T1000 (cell line): ENCODE results near the gene GALNT17.
"Not testable (repeated sequence)": the region's sequence is repeated elsewhere in the genome, so short reads cannot be mapped to it uniquely, and the experiment has no call there.

ENCODE experiments used
- DNase-seq: peaks from one replicate; lab custom pipeline; 2025; ENCODE audit warnings: mixed read lengths; lab: John Stamatoyannopoulos, UW

The GALNT17 gene

DNA sequence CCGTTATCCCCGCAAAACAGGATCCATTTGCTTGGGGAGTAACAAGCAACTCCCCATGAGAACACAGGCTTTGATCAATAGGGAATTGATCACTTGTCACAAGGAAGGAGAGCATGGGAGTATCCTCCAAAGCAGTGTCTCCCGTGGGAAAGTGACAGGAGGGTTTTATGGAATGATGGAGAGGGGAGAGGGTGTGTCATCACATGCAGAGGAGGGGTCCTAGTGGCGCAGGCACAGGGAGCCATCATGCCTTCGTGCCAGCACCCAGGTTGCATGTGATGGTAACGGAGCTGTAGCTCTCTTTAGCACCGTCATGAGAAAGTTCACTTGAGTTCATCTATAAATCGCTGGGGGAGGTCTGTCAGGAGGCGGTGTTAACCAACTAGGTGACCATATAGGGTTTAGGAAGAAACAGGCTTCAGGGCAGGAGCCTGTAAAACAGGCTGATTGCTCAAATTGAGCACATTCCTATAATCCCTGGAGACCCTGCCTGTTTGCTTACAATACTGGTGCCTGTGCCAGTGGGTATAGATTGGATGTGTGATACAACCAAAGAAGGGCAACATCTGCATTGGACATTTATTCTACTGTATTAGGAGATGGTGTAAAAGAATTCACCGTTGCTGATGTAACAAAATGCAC, 428.5 kb downstream of the GALNT17 start:
- no peak for DNase-seq

- no peak for DNase-seq
Observed at GRCh38 chr7:71563276-71563675, 431.3 kb downstream of the GALNT17 start.

DNA sequence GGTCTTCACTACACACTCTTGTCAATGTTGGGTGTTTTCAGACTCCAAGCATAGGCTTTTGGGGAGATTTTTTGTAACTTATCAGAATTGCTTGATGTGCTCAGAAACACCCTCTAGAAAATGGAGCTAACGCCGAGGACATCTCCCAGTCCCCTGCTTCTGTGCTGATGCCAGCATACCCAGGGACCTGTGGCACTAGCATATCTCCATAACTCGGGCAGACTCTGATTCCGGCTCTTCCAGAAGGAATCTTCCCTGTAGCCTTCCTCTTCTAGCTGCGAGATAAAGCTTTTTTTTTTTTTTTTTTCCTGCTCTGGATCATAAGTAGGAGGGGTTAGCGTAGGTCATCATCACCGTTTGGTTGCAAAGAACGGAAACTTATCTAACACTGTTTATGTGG, 434.4 kb downstream of the GALNT17 start:
- DNase-seq, result no peak

- DNase-seq, result no peak
Observed at GRCh38 chr7:71566991-71567390, 435.0 kb downstream of the GALNT17 start.

DNA sequence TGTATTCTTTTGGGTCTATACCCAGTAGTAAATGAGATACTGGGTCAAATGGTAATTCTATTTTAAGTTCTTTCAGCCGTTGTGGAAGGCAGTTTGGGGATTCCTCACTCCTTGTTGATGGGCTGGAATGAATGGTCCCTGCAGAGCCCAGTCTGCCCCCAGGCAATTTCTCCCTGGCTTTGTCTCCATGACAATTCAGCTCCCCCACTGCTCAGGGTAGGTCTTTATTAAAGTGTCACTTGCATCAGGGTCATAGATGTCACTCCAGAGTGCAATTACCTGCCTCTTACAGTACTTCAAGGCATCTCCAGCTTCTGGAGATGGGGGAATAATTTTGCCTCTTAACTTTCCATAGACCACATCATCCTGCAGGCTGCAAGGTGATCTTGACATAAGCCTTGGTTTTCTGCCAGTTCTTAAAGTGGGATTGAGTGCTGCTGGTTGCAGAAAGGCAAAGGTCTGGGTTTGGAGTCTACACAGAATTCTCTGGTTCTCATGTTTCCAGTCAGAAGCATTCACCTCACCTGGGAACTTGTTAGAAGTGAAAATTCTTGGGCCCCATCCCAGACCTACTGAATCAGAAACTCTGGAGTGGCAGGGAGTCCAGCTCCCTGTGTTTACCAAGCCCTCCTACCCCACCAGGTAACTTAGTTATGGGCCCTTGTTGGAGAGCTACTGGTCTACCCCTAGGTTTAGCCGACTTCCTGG, 442.4 kb downstream of the GALNT17 start:
- DNase-seq, result no peak

GRCh38 chr7:71580027-71580426, 448.1 kb downstream of the GALNT17 start:
- no peak for DNase-seq

DNA sequence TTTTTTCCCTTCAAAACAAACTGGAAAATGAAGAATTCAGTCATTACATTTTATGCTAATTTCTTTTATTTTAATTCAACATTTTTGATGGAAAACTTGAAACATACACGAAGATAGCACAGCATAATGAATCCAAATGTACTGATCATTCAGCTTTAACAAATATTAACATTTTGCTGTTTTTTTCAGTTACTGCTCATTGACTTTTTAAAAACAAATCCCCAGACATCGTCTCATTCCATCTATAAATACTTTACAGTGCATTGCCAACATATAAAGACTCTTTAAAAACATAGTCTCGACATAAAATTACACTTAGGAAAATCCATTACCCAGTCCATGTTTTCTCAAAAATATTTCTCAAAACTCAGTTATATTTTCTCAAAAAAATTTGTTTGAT, 452.3 kb downstream of the GALNT17 start:
- no peak for DNase-seq

- DNase-seq, result no peak
Observed at GRCh38 chr7:71591876-71592275, 459.9 kb downstream of the GALNT17 start.

- DNase-seq, result not testable (repeated sequence)
Observed at GRCh38 chr7:71592388-71592787, 460.4 kb downstream of the GALNT17 start.

DNA sequence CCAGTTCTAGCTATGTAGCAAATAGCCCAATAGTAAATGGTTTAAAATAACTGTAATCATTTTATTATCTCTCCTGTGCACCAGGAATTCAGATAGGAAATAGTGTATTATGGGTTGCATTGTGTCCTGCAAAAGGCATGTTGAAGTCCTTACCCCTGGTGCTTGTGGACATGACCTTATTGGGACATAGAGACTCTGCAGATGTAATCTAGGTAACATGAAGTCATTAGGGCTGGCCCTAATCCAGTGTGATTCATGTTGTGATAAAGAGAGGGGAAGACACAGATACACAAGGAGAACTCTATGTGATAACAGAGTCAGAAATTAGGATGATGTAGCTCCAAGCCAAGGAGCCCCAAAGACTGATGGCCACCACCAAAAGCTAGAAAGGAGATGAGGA, 462.8 kb downstream of the GALNT17 start:
- DNase-seq, result no peak

DNA sequence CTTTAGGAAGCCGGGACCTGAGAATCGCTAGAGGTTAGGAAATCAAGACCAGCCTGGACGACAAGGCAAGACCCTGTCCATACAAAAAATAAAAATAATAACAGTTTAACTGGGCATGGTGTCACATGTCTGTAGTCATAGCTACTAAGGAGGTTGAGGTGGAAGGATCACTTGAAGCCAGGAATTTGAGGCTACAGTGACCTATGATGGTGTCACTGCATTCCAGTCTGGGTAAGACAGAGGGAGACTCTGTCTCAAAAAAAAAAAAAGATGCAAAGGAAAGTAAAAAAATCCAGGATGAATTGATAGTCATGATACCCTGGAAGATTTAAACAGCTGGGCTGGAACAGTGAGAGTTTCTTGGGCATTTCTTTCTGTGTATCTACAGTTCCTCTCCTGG, 463.2 kb downstream of the GALNT17 start:
- DNase-seq, result no peak

- no peak for DNase-seq
Observed at GRCh38 chr7:71598553-71598952, 466.6 kb downstream of the GALNT17 start.

GRCh38 chr7:71601851-71602250, 469.9 kb downstream of the GALNT17 start:
- DNase-seq, result no peak

DNA sequence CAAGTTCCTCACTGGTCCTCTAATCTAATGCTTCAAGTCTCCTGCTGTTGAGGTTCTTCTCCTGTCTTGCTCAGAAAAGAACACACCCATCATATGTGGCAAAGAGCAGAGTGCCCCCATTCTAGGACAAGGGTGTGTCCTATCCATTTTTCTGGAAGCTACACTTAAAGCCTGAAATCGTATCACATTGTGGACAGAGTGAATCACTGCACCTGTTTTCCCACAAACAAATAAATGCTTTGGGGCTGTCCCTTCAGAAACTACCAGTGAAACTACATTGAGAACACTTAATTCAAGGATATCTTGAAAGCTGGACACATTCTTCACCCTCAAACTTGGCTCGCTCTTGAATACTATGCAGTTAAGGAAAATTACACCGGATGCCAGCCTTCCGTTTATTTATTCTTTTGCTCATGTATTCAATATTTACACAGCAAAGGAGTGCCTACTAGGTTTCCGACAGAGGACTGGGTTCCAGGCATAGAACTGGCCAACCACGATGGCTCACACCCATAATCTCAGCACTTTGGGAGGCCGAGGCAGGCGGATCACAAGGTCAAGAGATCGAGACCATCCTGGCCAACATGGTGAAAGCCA, 473.0 kb downstream of the GALNT17 start:
- no peak for DNase-seq

- no peak for DNase-seq
Observed at GRCh38 chr7:71611986-71612385, 480.0 kb downstream of the GALNT17 start.

- DNase-seq, result no peak
Observed at GRCh38 chr7:71612911-71613310, 481.0 kb downstream of the GALNT17 start.

- no peak for DNase-seq
Observed at GRCh38 chr7:71613313-71613712, 481.4 kb downstream of the GALNT17 start.

- no peak for DNase-seq
Observed at GRCh38 chr7:71615017-71615416, 483.1 kb downstream of the GALNT17 start.

DNA sequence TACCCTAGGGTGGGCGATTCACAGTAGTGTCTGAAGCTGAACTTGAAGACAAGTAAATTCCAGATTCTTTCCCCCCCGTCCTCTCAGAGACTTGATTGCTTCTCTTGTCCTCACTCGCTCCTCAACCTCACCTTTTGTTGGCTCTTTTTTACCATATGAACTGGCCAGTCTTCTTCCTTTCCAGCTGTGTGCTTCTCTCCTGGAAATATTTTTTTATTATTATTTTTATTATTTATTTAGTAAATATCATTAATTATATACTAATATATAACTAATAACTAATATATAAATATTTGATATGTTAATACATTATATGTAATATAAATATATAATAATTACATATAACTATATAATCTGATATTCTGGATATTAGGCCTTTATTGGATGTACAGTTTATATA, 484.3 kb downstream of the GALNT17 start:
- DNase-seq, result no peak

DNA sequence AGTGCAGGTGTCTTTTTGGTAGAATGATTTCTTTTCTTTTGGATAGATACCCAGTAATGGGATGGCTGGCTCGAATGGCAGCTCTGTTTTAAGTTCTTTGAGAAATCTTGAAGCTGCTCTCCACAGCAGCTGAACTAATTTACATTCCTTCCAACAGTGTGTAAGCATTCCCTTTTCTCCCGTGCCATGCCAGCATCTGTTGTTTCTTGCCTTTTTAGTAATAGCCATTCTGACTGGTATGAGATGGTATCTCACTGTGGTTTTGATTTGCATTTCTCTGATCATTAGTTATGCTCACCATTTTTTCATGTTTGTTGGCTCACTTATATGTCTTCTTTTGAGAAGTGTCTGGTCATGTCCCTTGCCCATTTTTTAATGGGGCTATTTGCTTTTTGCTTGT, 486.3 kb downstream of the GALNT17 start:
- DNase-seq, result no peak

GRCh38 chr7:71625545-71625944, 493.6 kb downstream of the GALNT17 start:
- DNase-seq, result no peak

GRCh38 chr7:71626206-71626605, 494.3 kb downstream of the GALNT17 start:
- DNase-seq, result no peak

DNA sequence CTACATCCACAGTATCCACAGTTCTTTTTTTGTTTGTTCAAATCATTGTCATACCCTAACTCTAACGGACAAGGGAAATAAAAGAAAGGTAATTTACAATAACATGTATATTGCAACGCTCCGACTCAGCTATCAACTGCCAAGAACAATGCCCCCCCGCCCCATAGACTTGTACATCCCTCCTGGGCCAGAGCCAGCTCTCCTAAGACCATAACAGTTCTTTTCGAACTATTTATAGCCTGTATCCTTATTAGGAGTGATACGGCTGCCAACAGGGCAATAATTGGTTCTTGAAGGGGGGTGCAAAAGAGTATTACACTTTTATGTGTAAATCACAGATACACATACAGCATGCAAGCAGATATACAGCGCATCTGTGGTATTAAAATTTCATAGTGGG, 495.7 kb downstream of the GALNT17 start:
- no peak for DNase-seq

DNA sequence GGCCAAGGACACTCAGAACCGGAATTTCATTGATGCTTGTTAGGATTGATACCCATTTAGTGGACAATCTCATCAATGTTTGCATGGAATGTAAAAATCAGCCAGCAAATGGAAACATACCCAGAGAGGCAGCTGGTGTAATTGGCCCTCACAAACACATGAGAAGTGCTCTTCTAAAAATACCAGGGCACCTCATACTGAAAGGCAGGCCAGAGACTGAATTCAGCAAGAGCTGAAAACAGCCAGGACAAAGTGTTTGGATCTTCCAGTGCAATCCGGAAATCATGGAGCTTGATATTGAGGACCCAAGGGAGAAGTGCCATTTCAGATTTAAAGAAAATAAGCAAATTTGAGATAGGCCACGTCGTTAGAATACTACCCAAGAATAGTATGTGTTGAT, 498.6 kb downstream of the GALNT17 start:
- DNase-seq, result no peak
